ENCODE results near the gene EXTL2.

DNA sequence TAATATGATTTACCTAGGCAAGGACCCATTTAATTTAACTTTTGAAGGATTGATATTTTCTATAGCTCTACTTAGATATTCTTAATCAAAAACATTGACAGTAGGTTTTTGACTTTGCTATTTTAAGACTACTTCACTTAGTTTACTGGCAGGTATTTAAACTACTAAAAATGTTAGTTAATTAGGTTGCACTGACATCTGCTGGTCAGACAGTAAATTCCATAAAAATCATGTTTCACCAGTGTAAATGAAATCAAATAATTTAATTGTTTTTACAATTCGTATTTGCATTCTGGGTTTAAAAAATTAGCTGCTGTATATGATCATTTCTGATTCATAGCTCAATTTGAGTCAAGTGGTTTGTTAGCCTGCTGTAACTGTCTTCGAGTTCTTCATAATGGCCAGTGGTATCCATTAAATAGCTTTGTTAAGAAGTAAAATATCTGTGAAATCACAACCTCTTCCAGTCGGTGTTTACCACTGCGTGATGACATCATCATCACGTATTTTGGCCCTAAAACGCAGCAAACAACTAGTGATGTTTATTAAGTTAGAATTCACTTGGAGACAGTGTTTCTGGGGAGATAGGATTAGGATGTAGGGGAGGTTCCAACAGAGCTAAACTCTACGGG is 26.2 kb downstream of the EXTL2 start:
- TF ChIP-seq, protein P1, sequence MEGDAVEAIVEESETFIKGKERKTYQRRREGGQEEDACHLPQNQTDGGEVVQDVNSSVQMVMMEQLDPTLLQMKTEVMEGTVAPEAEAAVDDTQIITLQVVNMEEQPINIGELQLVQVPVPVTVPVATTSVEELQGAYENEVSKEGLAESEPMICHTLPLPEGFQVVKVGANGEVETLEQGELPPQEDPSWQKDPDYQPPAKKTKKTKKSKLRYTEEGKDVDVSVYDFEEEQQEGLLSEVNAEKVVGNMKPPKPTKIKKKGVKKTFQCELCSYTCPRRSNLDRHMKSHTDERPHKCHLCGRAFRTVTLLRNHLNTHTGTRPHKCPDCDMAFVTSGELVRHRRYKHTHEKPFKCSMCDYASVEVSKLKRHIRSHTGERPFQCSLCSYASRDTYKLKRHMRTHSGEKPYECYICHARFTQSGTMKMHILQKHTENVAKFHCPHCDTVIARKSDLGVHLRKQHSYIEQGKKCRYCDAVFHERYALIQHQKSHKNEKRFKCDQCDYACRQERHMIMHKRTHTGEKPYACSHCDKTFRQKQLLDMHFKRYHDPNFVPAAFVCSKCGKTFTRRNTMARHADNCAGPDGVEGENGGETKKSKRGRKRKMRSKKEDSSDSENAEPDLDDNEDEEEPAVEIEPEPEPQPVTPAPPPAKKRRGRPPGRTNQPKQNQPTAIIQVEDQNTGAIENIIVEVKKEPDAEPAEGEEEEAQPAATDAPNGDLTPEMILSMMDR (IDR thresholded peaks at IDR 0.05) = peak; percentile 48 to 73 (median 63)
- TF ChIP-seq EP300 (IDR thresholded peaks at IDR 0.05) = no peak
